Hepatocyte (in vitro differentiated cells): ENCODE results near the gene GH2.

Experiments
- CTCF ChIP-seq: fragments of 200-600 bp; sonication (generic); IDR thresholded peaks from 2 replicates; pipeline ENCODE4 v1.5.1; 2016; ENCODE audit warnings: antibody characterized with exemption, mild to moderate bottlenecking; ENCODE audit not compliant: poor library complexity
- EZH2 ChIP-seq: fragments of 200-600 bp; sonication (generic); IDR thresholded peaks from 2 replicates; pipeline ENCODE4 v1.6.1; 2016; ENCODE audit warnings: antibody characterized with exemption, mild to moderate bottlenecking, borderline replicate concordance

GRCh38 chr17:63840591-63841349, 41.0 kb downstream of the GH2 start:
- no peak for TF ChIP-seq CTCF
- TF ChIP-seq EZH2: no peak
